GM12873 (cell line): ENCODE results near the gene COMMD8.

ENCODE experiments used
- TF ChIP-seq, protein P1 (sequence below): IDR thresholded peaks from 2 replicates; pipeline ENCODE4 v1.5.1; 2012; ENCODE audit warnings: low read depth, mild to moderate bottlenecking, moderate library complexity, low read length, control low read depth; ENCODE audit not compliant: insufficient read depth; ENCODE audit errors: missing control alignments

The COMMD8 gene

DNA sequence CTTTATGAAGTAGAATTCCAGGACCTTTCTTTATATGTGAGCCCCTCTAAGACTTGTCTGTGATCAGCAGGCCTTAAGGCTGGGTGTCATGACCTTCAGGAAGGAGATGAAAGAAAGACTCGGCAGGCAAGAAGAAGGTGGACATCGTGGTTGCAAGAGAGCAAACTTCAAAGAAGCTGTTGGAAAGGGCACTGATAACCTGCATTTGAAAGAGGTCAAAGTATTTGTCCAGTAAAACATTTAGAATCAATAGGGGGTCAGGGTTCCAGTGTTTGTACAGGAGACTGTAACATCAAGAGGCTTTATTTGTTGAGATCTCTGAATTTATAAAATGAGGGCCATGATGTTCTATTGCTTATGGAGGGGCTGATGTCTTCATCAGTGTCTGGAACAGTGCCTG, 44.2 kb downstream of the COMMD8 start:
- TF ChIP-seq, protein P1, sequence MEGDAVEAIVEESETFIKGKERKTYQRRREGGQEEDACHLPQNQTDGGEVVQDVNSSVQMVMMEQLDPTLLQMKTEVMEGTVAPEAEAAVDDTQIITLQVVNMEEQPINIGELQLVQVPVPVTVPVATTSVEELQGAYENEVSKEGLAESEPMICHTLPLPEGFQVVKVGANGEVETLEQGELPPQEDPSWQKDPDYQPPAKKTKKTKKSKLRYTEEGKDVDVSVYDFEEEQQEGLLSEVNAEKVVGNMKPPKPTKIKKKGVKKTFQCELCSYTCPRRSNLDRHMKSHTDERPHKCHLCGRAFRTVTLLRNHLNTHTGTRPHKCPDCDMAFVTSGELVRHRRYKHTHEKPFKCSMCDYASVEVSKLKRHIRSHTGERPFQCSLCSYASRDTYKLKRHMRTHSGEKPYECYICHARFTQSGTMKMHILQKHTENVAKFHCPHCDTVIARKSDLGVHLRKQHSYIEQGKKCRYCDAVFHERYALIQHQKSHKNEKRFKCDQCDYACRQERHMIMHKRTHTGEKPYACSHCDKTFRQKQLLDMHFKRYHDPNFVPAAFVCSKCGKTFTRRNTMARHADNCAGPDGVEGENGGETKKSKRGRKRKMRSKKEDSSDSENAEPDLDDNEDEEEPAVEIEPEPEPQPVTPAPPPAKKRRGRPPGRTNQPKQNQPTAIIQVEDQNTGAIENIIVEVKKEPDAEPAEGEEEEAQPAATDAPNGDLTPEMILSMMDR, result no peak

GRCh38 chr4:47418147-47418546, 45.4 kb downstream of the COMMD8 start:
- TF ChIP-seq, protein P1, result no peak

GRCh38 chr4:47415719-47416118, 47.8 kb downstream of the COMMD8 start:
- TF ChIP-seq, protein P1, result no peak

DNA sequence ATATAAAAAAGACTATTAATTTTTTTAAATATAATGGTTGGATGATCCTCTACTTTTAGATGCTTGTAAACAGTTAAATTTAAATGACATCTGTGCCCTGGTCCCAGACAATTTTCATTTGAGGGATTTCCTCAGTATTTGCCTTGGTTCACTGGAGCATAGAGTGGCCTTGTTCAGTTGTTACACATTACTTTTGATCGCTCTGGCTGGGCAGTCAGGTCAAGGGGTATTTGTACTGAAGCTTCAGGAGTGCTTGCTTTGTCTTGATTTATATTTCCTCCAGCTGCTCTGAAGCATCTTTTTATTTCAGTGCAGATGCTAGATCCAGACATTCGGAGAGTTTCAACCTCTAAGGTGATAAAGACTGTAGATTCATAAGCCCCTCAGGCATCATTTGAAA, 50.0 kb downstream of the COMMD8 start:
- TF ChIP-seq, protein P1, result no peak

DNA sequence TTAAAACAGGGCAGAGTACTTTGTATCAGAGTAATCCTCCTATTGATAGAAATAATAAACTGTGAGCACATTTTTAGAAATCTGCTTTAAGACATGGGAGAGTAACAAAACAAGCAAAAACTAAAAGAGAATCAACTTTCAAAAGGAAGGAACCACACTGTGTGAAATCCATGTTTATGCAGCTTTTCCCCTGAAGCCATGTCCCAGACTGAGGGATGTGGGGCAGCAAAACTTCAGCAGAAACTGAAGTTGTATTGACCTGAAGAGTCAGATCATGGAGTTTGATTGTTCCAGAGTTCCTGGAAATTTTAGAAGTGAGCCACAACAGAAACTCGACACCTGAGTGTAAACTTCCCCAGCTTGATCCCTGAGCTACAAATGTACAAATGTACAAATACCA, 53.2 kb downstream of the COMMD8 start:
- TF ChIP-seq, protein P1, result no peak

DNA sequence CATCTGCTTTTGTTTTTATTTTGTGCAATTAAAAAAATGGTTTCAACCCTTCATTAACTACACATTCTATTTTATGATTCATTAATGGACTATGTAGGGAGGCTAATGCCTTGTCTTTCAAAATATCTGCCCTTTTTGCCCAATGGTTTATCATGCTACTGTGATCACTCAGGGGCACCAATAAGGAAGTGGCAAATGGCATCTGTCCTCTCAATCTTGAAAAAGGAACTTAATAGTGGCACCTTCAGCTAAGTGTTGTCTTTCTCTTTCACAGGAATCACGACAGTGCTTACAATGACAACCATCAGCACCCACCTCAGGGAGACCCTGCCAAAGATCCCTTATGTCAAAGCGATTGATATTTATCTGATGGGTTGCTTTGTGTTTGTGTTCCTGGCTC, 57.1 kb downstream of the COMMD8 start:
- TF ChIP-seq, protein P1, result no peak
